Measurements from ENCODE around the gene POP7. TPM values are rescaled to one million over a fixed set of nuclear protein-coding genes. Genes with fewer than 3 reads are reported as not detected.
"Not testable (repeated sequence)": the region's sequence is repeated elsewhere in the genome, so short reads cannot be mapped to it uniquely, and the experiment has no call there.

POP7 gene
- polyA plus RNA-seq, 4 donors = 31.9 to 44.8 (median 40.9) TPM

GRCh38 chr7:100721505-100721812, 15.5 kb downstream of the POP7 start:
- no peak for FAIRE-seq
- DNase-seq = no peak
- H3K4me3 ChIP-seq (ENCODE audit: low read depth in 1 of 3, low read length in 3 of 3) = no peak overlapping the region
- peaks cover 11 to 38% (median 23%) of the 10 kb centered on the region in 3 donors for H3K27me3 ChIP-seq (ENCODE audit: control insufficient read depth in 3 of 3, insufficient read depth in 3 of 3, low read length in 3 of 3)
- no peak overlapping the region for H3K27ac ChIP-seq (ENCODE audit: low read depth in 1 of 3, low read length in 2 of 3)
- H3K36me3 ChIP-seq (ENCODE audit: control insufficient read depth in 3 of 3, insufficient read depth in 2 of 3, low read depth in 1 of 3, low read length in 3 of 3) = no peaks in the 10 kb centered on the region
- no peaks in the 10 kb centered on the region for H3K9me3 ChIP-seq (ENCODE audit: control insufficient read depth in 2 of 2, insufficient read depth in 1 of 2, low read depth in 1 of 2, low read length in 1 of 2)
- H3K4me1 ChIP-seq (ENCODE audit: control insufficient read depth in 3 of 3, insufficient read depth in 2 of 3, low read depth in 1 of 3, low read length in 2 of 3) = peaks cover 0 to 12% (median 0%) of the 10 kb centered on the region in 3 donors
- 65 to 78% (median 72%) methylated on average over 8 of the region's 8 CpGs for WGBS, 3 donors

- no peaks in the 10 kb centered on the region for H3K36me3 ChIP-seq (ENCODE audit: control insufficient read depth in 3 of 3, insufficient read depth in 2 of 3, low read depth in 1 of 3, low read length in 3 of 3)
- no peak for DNase-seq
- H3K9me3 ChIP-seq (ENCODE audit: control insufficient read depth in 2 of 2, insufficient read depth in 1 of 2, low read depth in 1 of 2, low read length in 1 of 2) = no peaks in the 10 kb centered on the region
- no peak for FAIRE-seq
- peaks cover 0 to 12% (median 0%) of the 10 kb centered on the region in 3 donors for H3K4me1 ChIP-seq (ENCODE audit: control insufficient read depth in 3 of 3, insufficient read depth in 2 of 3, low read depth in 1 of 3, low read length in 2 of 3)
- H3K4me3 ChIP-seq (ENCODE audit: low read depth in 1 of 3, low read length in 3 of 3) = no peak overlapping the region
- 79 to 86% (median 85%) methylated on average over 17 of the region's 17 CpGs for WGBS, 3 donors
- H3K27me3 ChIP-seq (ENCODE audit: control insufficient read depth in 3 of 3, insufficient read depth in 3 of 3, low read length in 3 of 3) = peaks cover 11 to 38% (median 23%) of the 10 kb centered on the region in 3 donors
- H3K27ac ChIP-seq (ENCODE audit: low read depth in 1 of 3, low read length in 2 of 3) = no peak overlapping the region
Observed at GRCh38 chr7:100722480-100723212, 16.7 kb downstream of the POP7 start.

GRCh38 chr7:100723732-100724275, 17.9 kb downstream of the POP7 start:
- Histone ChIP-seq H3K9me3 (ENCODE audit: control insufficient read depth in 2 of 2, insufficient read depth in 1 of 2, low read depth in 1 of 2, low read length in 1 of 2) (no peaks in the 10 kb centered on the region), H3K4me1 (ENCODE audit: control insufficient read depth in 3 of 3, insufficient read depth in 2 of 3, low read depth in 1 of 3, low read length in 2 of 3) (peaks cover 0 to 12% (median 0%) of the 10 kb centered on the region in 3 donors), H3K4me3 (ENCODE audit: low read depth in 1 of 3, low read length in 3 of 3) (no peak overlapping the region), H3K27me3 (ENCODE audit: control insufficient read depth in 3 of 3, insufficient read depth in 3 of 3, low read length in 3 of 3) (peaks cover 11 to 38% (median 23%) of the 10 kb centered on the region in 3 donors), H3K27ac (ENCODE audit: low read depth in 1 of 3, low read length in 2 of 3) (no peak overlapping the region), H3K36me3 (ENCODE audit: control insufficient read depth in 3 of 3, insufficient read depth in 2 of 3, low read depth in 1 of 3, low read length in 3 of 3) (no peaks in the 10 kb centered on the region)
- WGBS, 3 donors = 69 to 80% (median 73%) methylated on average over 16 of the region's 16 CpGs
- no peak for FAIRE-seq
- no peak for DNase-seq

GRCh38 chr7:100724364-100724763, 18.4 kb downstream of the POP7 start:
- not testable (repeated sequence) for FAIRE-seq; H3K4me3 ChIP-seq (ENCODE audit: low read depth in 1 of 3, low read length in 3 of 3); H3K9me3 ChIP-seq (ENCODE audit: control insufficient read depth in 2 of 2, insufficient read depth in 1 of 2, low read depth in 1 of 2, low read length in 1 of 2); H3K36me3 ChIP-seq (ENCODE audit: control insufficient read depth in 3 of 3, insufficient read depth in 2 of 3, low read depth in 1 of 3, low read length in 3 of 3); H3K27ac ChIP-seq (ENCODE audit: low read depth in 1 of 3, low read length in 2 of 3); DNase-seq
- H3K4me1 ChIP-seq (ENCODE audit: control insufficient read depth in 3 of 3, insufficient read depth in 2 of 3, low read depth in 1 of 3, low read length in 2 of 3) = peaks cover 0 to 12% (median 0%) of the 10 kb centered on the region in 3 donors
- 91 to 100% (median 93%) methylated on average over 2 of the region's 2 CpGs for WGBS, 3 donors
- H3K27me3 ChIP-seq (ENCODE audit: control insufficient read depth in 3 of 3, insufficient read depth in 3 of 3, low read length in 3 of 3) = peaks cover 11 to 34% (median 23%) of the 10 kb centered on the region in 3 donors

GRCh38 chr7:100726996-100727761, 21.3 kb downstream of the POP7 start:
- H3K27ac ChIP-seq (ENCODE audit: low read depth in 1 of 3, low read length in 2 of 3) = no peak overlapping the region
- no peaks in the 10 kb centered on the region for H3K9me3 ChIP-seq (ENCODE audit: control insufficient read depth in 2 of 2, insufficient read depth in 1 of 2, low read depth in 1 of 2, low read length in 1 of 2)
- peaks cover 3 to 10% (median 3%) of the 10 kb centered on the region in 3 donors for H3K27me3 ChIP-seq (ENCODE audit: control insufficient read depth in 3 of 3, insufficient read depth in 3 of 3, low read length in 3 of 3)
- no peaks in the 10 kb centered on the region for H3K36me3 ChIP-seq (ENCODE audit: control insufficient read depth in 3 of 3, insufficient read depth in 2 of 3, low read depth in 1 of 3, low read length in 3 of 3)
- H3K4me3 ChIP-seq (ENCODE audit: low read depth in 1 of 3, low read length in 3 of 3) = no peak overlapping the region
- FAIRE-seq (no peak), DNase-seq (no peak)
- WGBS, 3 donors = 57 to 64% (median 64%) methylated on average over 12 of the region's 12 CpGs
- H3K4me1 ChIP-seq (ENCODE audit: control insufficient read depth in 3 of 3, insufficient read depth in 2 of 3, low read depth in 1 of 3, low read length in 2 of 3) = no peaks in the 10 kb centered on the region

- Histone ChIP-seq H3K36me3 (ENCODE audit: control insufficient read depth in 3 of 3, insufficient read depth in 2 of 3, low read depth in 1 of 3, low read length in 3 of 3) (no peaks in the 10 kb centered on the region), H3K27me3 (ENCODE audit: control insufficient read depth in 3 of 3, insufficient read depth in 3 of 3, low read length in 3 of 3) (peaks cover 0 to 6% (median 3%) of the 10 kb centered on the region in 3 donors), H3K4me1 (ENCODE audit: control insufficient read depth in 3 of 3, insufficient read depth in 2 of 3, low read depth in 1 of 3, low read length in 2 of 3) (no peaks in the 10 kb centered on the region), H3K4me3 (ENCODE audit: low read depth in 1 of 3, low read length in 3 of 3) (no peak overlapping the region), H3K9me3 (ENCODE audit: control insufficient read depth in 2 of 2, insufficient read depth in 1 of 2, low read depth in 1 of 2, low read length in 1 of 2) (no peaks in the 10 kb centered on the region), H3K27ac (ENCODE audit: low read depth in 1 of 3, low read length in 2 of 3) (no peak overlapping the region)
- 77 to 80% (median 78%) methylated on average over 8 of the region's 8 CpGs for WGBS, 3 donors
- FAIRE-seq (no peak), DNase-seq (no peak)
Observed at GRCh38 chr7:100728196-100728595, 22.3 kb downstream of the POP7 start.

- Histone ChIP-seq H3K9me3 (ENCODE audit: control insufficient read depth in 2 of 2, insufficient read depth in 1 of 2, low read depth in 1 of 2, low read length in 1 of 2) (no peaks in the 10 kb centered on the region), H3K27ac (ENCODE audit: low read depth in 1 of 3, low read length in 2 of 3) (no peak overlapping the region), H3K4me1 (ENCODE audit: control insufficient read depth in 3 of 3, insufficient read depth in 2 of 3, low read depth in 1 of 3, low read length in 2 of 3) (no peaks in the 10 kb centered on the region), H3K4me3 (ENCODE audit: low read depth in 1 of 3, low read length in 3 of 3) (no peak overlapping the region), H3K27me3 (ENCODE audit: control insufficient read depth in 3 of 3, insufficient read depth in 3 of 3, low read length in 3 of 3) (peaks cover 0 to 2% (median 0%) of the 10 kb centered on the region in 3 donors), H3K36me3 (ENCODE audit: control insufficient read depth in 3 of 3, insufficient read depth in 2 of 3, low read depth in 1 of 3, low read length in 3 of 3) (no peaks in the 10 kb centered on the region)
- no peak for FAIRE-seq
- 30% methylated on average over 3 of the region's 3 CpGs; no CpG with 5 or more reads in 2 of the 3 donors for WGBS, 3 donors
- no peak for DNase-seq
Observed at GRCh38 chr7:100730136-100730800, 24.3 kb downstream of the POP7 start.

- Histone ChIP-seq H3K27ac (ENCODE audit: low read depth in 1 of 3, low read length in 2 of 3) (no peak overlapping the region), H3K9me3 (ENCODE audit: control insufficient read depth in 2 of 2, insufficient read depth in 1 of 2, low read depth in 1 of 2, low read length in 1 of 2) (no peaks in the 10 kb centered on the region), H3K4me1 (ENCODE audit: control insufficient read depth in 3 of 3, insufficient read depth in 2 of 3, low read depth in 1 of 3, low read length in 2 of 3) (no peaks in the 10 kb centered on the region), H3K27me3 (ENCODE audit: control insufficient read depth in 3 of 3, insufficient read depth in 3 of 3, low read length in 3 of 3) (peaks cover 0 to 2% (median 0%) of the 10 kb centered on the region in 3 donors), H3K4me3 (ENCODE audit: low read depth in 1 of 3, low read length in 3 of 3) (no peak overlapping the region), H3K36me3 (ENCODE audit: control insufficient read depth in 3 of 3, insufficient read depth in 2 of 3, low read depth in 1 of 3, low read length in 3 of 3) (no peaks in the 10 kb centered on the region)
- DNase-seq (no peak), FAIRE-seq (no peak)
- 82% methylated on average over 11 of the region's 11 CpGs; no CpG with 5 or more reads in 2 of the 3 donors for WGBS, 3 donors
Observed at GRCh38 chr7:100731937-100732636, 26.2 kb downstream of the POP7 start.

Data from small intestine (tissue), 7 donors.